GM12878 (cell line): Measurements from ENCODE around the gene UBE2L6. TPM values are rescaled to one million over a fixed set of nuclear protein-coding genes. Genes with fewer than 3 reads are reported as not detected.

ENCODE experiments used
- ATAC-seq: fragments of 200-7000 bp; cut with Tn5 transposase; 3 replicates; pipeline ENCODE4 v1.9.1; 2020; ENCODE audit warnings: mild to moderate bottlenecking, moderate library complexity
- BruUV-seq: library from RNA; stranded (reverse); fragments of 400-500 nt; replicated peaks from 2 replicates; lab custom pipeline; 2021; lab: Mats Ljungman, UMichigan
- CTCF ChIA-PET: fragments of 300-600 bp; sonication (Branson Sonifier 250); formaldehyde crosslinking; extraction: SDS; loops from one replicate; lab custom pipeline; 2021; ENCODE audit warnings: inconsistent platforms; lab: Yijun Ruan, JAX
- POLR2A ChIA-PET: fragments of 350-600 bp; formaldehyde crosslinking; extraction: SDS; loops from one replicate; lab custom pipeline; 2021; ENCODE audit warnings: inconsistent platforms; lab: Charles Lee
- RAD21 ChIA-PET: fragments of 300-600 bp; sonication (Branson Sonifier 250); formaldehyde crosslinking; loops from one replicate; lab custom pipeline; 2023; ENCODE audit warnings: antibody characterized with exemption; ENCODE audit not compliant: unreplicated experiment; lab: Charles Lee
- SMC1A ChIA-PET: fragments of 300-600 bp; sonication (Branson Sonifier 250); formaldehyde crosslinking; loops from one replicate; lab custom pipeline; 2023; ENCODE audit not compliant: unreplicated experiment, uncharacterized antibody; lab: Charles Lee
- DNase-seq: peaks from one replicate; pipeline ENCODE4 v3.0.0-alpha.2; 2011; ENCODE audit warnings: low read depth, low spot score
- FAIRE-seq: peaks from 3 replicates; lab custom pipeline; 2011; peaks lifted over from hg19 to GRCh38; lab: Jason Lieb, UNC
- H2AFZ ChIP-seq: 2 replicates; pipeline ENCODE4 v1.6.0; 2011; ENCODE audit warnings: low read depth, low read length, control low read depth; ENCODE audit not compliant: control insufficient read depth
- H3K27ac ChIP-seq: 2 replicates; pipeline ENCODE4 v1.5.1; 2011; ENCODE audit warnings: control low read depth; ENCODE audit not compliant: control insufficient read depth, insufficient read depth
- H3K27me3 ChIP-seq, 2 experiments: replicated peaks in 1 of 2; 2 replicates each; pipeline versions ENCODE4 v1.6.0 to v1.6.1; 2011; ENCODE audit warnings: low read length in 1 of 2; ENCODE audit not compliant: control insufficient read depth in 2 of 2, insufficient read depth in 2 of 2
- H3K36me3 ChIP-seq, 2 experiments: 2 replicates each; pipeline ENCODE4 v1.5.1; 2011; ENCODE audit warnings: low read length in 1 of 2; ENCODE audit not compliant: control insufficient read depth in 2 of 2, insufficient read depth in 2 of 2
- H3K4me1 ChIP-seq: 2 replicates; pipeline ENCODE4 v1.6.1; 2011; ENCODE audit warnings: mild to moderate bottlenecking, low read length, moderate library complexity, mixed read lengths; ENCODE audit not compliant: control insufficient read depth, insufficient read depth
- H3K4me2 ChIP-seq: 2 replicates; pipeline ENCODE4 v1.6.0; 2011; ENCODE audit warnings: control low read depth; ENCODE audit not compliant: control insufficient read depth, insufficient read depth
- H3K4me3 ChIP-seq: fragments of 200-600 bp; sonication (generic); 2 replicates; pipeline ENCODE4 v1.5.1; 2016
- H3K79me2 ChIP-seq: 2 replicates; pipeline ENCODE4 v1.6.0; 2011; ENCODE audit warnings: low read length; ENCODE audit not compliant: control insufficient read depth, insufficient read depth
- H3K9ac ChIP-seq: 2 replicates; pipeline ENCODE4 v1.8.0; 2011; ENCODE audit warnings: low read length, control low read depth, mixed read lengths; ENCODE audit not compliant: control insufficient read depth, insufficient read depth
- H3K9me3 ChIP-seq: replicated peaks from 3 replicates; pipeline ENCODE4 v1.5.1; 2011; ENCODE audit warnings: mild to moderate bottlenecking, low read length; ENCODE audit not compliant: control insufficient read depth, insufficient read depth
- H4K20me1 ChIP-seq: 2 replicates; pipeline ENCODE4 v1.6.0; 2011; ENCODE audit not compliant: control insufficient read depth, insufficient read depth
- HCFC1 ChIP-seq: fragments of 150-350 bp; IDR thresholded peaks from 2 replicates; pipeline ENCODE4 v1.6.1; 2014; ENCODE audit warnings: low read length
- NFYB ChIP-seq: IDR thresholded peaks from 2 replicates; pipeline ENCODE4 v1.6.1; 2011; ENCODE audit warnings: low read depth, mild to moderate bottlenecking, low read length, improper control_type of control experiment, moderate library complexity; ENCODE audit not compliant: insufficient read depth
- PAX5 ChIP-seq: IDR thresholded peaks from 2 replicates; pipeline ENCODE4 v1.6.1; 2011; ENCODE audit warnings: low read depth, low read length, borderline replicate concordance
- PAX8 ChIP-seq: fragments of 450-650 bp; IDR thresholded peaks from 2 replicates; pipeline ENCODE4 v1.6.1; 2017; ENCODE audit warnings: mild to moderate bottlenecking, moderate library complexity
- ZNF207 ChIP-seq: fragments of 450-650 bp; IDR thresholded peaks from 2 replicates; pipeline ENCODE4 v1.6.1; 2014; ENCODE audit warnings: antibody characterized with exemption, mild to moderate bottlenecking, borderline replicate concordance
- ZNF24 ChIP-seq: fragments of 450-650 bp; IDR thresholded peaks from 2 replicates; pipeline ENCODE4 v1.6.1; 2017; ENCODE audit warnings: antibody characterized with exemption, mild to moderate bottlenecking
- WGBS: methylation state at CpG from one replicate; pipeline ENCODE4 v1.1.6; 2016; ENCODE audit warnings: low lambda C conversion rate; ENCODE audit not compliant: insufficient replicate concordance, insufficient coverage; ENCODE audit errors: missing lambda C conversion rate; 5-methylcytosine and 5-hydroxymethylcytosine counted together
- in situ Hi-C: fragments of 300-500 bp; cut with MboI; formaldehyde crosslinking; loops from 9 replicates; pipeline ENCODE4 v1.14.3; 2018; ENCODE audit warnings: mixed read lengths
- intact Hi-C: fragments of 100-400 bp; cut with micrococcal nuclease; formaldehyde crosslinking; loops from one replicate; pipeline ENCODE4 v1.14.2; 2022; ENCODE audit not compliant: unreplicated experiment
- polyA plus RNA-seq, 11 experiments: library from polyadenylated mRNA; depleted of rRNA in 4 of 11; unstranded in 6 of 11; stranded (reverse) in 5 of 11; fragments of >200 nt; fragmentation: Nextera tagmentation in 4 of 11; fragmentation: Illumina TruSeq in 1 of 11; extraction: Ambion mirVana in 4 of 11; extraction: Trizol in 1 of 11; gene quantifications; 1 replicate in 1 of 11; 2 replicates in 10 of 11; pipeline versions ENCODE4 v1.2.1 to v1.2.3, GENCODE V29; 2011 to 2016; ENCODE audit warnings: inconsistent platforms in 2 of 11, missing spikeins in 2 of 11, low read depth in 1 of 11
- total RNA-seq, 4 experiments: library from RNA; depleted of rRNA in 3 of 4; stranded (reverse); fragments of >200 nt in 3 of 4; fragmentation: Illumina TruSeq in 1 of 4; extraction: Trizol in 1 of 4; gene quantifications; 2 replicates each; pipeline versions ENCODE4 v1.2.1 to v1.2.3, GENCODE V29; 2013 to 2021
- TF ChIP-seq, protein P1 (sequence below): IDR thresholded peaks from 2 replicates; pipeline ENCODE4 v1.6.1; 2011; ENCODE audit warnings: low read depth, mild to moderate bottlenecking, low read length, moderate library complexity, borderline replicate concordance; ENCODE audit errors: extremely low read depth
- TF ChIP-seq, protein P2 (sequence below): fragments of 450-650 bp; IDR thresholded peaks from 2 replicates; pipeline ENCODE4 v1.6.1; 2017; ENCODE audit warnings: mild to moderate bottlenecking, low read depth, inconsistent platforms; ENCODE audit not compliant: poor library complexity, severe bottlenecking
- TF ChIP-seq, protein P3 (sequence below): fragments of 450-650 bp; formaldehyde crosslinking; IDR thresholded peaks from 2 replicates; pipeline ENCODE4 v1.4.0; 2020; ENCODE audit warnings: mild to moderate bottlenecking, moderate library complexity
- TF ChIP-seq, protein P4 (sequence below): IDR thresholded peaks from 2 replicates; pipeline ENCODE4 v1.6.1; 2011; ENCODE audit warnings: mild to moderate bottlenecking, low read depth, low read length, moderate library complexity; ENCODE audit not compliant: insufficient replicate concordance

The UBE2L6 gene
- total and polyA plus RNA-seq, 10 of the 15 experiments (the other 5 are each of a cell fraction or from before 2014, with no cell fraction given) = 114 to 295 (median 173) TPM

DNA sequence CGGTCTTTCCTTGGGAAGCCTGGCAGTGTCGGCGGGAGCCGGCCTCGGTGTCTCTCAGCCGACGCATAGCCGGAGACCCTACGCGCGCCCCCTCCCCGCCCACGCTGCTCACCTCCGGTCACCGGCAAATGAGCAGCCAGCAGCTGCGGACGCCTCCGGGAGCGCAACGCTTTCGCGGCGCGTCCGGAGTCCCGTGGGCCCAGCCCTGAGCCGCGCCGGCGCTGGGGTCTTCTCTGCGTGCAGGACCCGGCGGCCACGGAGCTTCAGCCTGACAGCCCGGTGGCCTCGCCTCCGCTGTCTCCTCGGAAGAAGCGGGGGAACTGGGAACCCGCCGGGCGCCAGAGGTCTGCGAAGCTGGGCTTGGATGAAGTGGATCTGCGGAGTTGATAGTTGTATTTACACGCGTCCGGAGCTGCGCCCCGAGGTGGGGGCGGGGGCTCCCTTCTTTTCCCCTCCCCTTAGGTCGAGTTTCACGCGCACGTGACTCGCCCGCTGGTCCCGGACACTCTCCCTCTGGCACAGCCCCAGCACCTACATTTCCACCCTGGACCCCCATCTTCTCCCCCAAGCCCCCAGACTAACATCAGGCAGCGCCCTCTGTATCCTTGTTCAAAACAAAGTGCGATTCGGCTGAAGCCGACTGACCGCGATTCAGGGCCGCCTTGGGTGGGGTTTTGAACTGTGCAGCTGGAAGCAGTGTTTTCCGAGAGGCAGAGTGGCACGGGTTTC is 52.0 kb downstream of the UBE2L6 start, which contains the start of gene SLC43A1:
Gene SLC43A1 (minus strand): TSS at position 371 of the 729 bp plus-strand sequence. CDS start 1,591 bp downstream, outside the sequence.
- FAIRE-seq (peak; percentile 41), DNase-seq (no peak), ATAC-seq (peak; percentile 66)
- under 1% methylated on average over 51 of the region's 66 CpGs for WGBS
- H3K4me3 ChIP-seq = peak within 1 kb of the TSS; percentile 90
- H3K36me3 ChIP-seq = no peaks in the 10 kb centered on the region
- H3K9me3 ChIP-seq = no peaks in the 10 kb centered on the region
- no peaks in the 10 kb centered on the region for H4K20me1 ChIP-seq
- H3K27me3 ChIP-seq = no peaks in the 10 kb centered on the region
- H3K27ac ChIP-seq = peak within 1 kb of the TSS; percentile 35
- ChIA-PET SMC1A (interaction anchor here (0.9 to 5.4 kb wide), 7 partner anchors 9 to 58 kb away, joined by 3 to 47 read pairs (median 4); no protein-coding TSS in a partner anchor), CTCF (interaction anchor here (0.7 to 10.6 kb wide), 10 partner anchors 9 to 170 kb away, joined by 3 to 158 read pairs (median 8); partner anchors contain the start of gene RTN4RL2), RAD21 (interaction anchor here (1.0 to 8.2 kb wide), 6 partner anchors 11 to 170 kb away, joined by 3 to 46 read pairs (median 6); no protein-coding TSS in a partner anchor), POLR2A (interaction anchor here (1.0 to 1.6 kb wide), 3 partner anchors 22 to 197 kb away, joined by 3 to 4 read pairs (median 3); partner anchors contain the start of genes MED19 and TMX2)
- intact Hi-C loops (no loop called here), in situ Hi-C loops (no loop called here)
- H3K9ac ChIP-seq = peak within 1 kb of the TSS; percentile 81
- peak within 1 kb of the TSS; percentile 90 for H2AFZ ChIP-seq
- BruUV-seq = no TSS peak
- H3K79me2 ChIP-seq = peaks cover 11% of the 10 kb centered on the region
- no peaks in the 10 kb centered on the region for H3K4me1 ChIP-seq
- peak within 1 kb of the TSS; percentile 95 for H3K4me2 ChIP-seq
- no peak for TF ChIP-seq ZNF24
- TF ChIP-seq, protein P1, sequence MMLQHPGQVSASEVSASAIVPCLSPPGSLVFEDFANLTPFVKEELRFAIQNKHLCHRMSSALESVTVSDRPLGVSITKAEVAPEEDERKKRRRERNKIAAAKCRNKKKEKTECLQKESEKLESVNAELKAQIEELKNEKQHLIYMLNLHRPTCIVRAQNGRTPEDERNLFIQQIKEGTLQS = peak; percentile 14; the same call in 1 of the 2 replicates
- TF ChIP-seq PAX8 = no peak
- TF ChIP-seq PAX5 = no peak
- TF ChIP-seq, protein P2, sequence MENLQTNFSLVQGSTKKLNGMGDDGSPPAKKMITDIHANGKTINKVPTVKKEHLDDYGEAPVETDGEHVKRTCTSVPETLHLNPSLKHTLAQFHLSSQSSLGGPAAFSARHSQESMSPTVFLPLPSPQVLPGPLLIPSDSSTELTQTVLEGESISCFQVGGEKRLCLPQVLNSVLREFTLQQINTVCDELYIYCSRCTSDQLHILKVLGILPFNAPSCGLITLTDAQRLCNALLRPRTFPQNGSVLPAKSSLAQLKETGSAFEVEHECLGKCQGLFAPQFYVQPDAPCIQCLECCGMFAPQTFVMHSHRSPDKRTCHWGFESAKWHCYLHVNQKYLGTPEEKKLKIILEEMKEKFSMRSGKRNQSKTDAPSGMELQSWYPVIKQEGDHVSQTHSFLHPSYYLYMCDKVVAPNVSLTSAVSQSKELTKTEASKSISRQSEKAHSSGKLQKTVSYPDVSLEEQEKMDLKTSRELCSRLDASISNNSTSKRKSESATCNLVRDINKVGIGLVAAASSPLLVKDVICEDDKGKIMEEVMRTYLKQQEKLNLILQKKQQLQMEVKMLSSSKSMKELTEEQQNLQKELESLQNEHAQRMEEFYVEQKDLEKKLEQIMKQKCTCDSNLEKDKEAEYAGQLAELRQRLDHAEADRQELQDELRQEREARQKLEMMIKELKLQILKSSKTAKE = no peak
- TF ChIP-seq, protein P3, sequence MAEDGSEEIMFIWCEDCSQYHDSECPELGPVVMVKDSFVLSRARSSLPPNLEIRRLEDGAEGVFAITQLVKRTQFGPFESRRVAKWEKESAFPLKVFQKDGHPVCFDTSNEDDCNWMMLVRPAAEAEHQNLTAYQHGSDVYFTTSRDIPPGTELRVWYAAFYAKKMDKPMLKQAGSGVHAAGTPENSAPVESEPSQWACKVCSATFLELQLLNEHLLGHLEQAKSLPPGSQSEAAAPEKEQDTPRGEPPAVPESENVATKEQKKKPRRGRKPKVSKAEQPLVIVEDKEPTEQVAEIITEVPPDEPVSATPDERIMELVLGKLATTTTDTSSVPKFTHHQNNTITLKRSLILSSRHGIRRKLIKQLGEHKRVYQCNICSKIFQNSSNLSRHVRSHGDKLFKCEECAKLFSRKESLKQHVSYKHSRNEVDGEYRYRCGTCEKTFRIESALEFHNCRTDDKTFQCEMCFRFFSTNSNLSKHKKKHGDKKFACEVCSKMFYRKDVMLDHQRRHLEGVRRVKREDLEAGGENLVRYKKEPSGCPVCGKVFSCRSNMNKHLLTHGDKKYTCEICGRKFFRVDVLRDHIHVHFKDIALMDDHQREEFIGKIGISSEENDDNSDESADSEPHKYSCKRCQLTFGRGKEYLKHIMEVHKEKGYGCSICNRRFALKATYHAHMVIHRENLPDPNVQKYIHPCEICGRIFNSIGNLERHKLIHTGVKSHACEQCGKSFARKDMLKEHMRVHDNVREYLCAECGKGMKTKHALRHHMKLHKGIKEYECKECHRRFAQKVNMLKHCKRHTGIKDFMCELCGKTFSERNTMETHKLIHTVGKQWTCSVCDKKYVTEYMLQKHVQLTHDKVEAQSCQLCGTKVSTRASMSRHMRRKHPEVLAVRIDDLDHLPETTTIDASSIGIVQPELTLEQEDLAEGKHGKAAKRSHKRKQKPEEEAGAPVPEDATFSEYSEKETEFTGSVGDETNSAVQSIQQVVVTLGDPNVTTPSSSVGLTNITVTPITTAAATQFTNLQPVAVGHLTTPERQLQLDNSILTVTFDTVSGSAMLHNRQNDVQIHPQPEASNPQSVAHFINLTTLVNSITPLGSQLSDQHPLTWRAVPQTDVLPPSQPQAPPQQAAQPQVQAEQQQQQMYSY (CRISPR knock-in tag) = no peak
- TF ChIP-seq, protein P4, sequence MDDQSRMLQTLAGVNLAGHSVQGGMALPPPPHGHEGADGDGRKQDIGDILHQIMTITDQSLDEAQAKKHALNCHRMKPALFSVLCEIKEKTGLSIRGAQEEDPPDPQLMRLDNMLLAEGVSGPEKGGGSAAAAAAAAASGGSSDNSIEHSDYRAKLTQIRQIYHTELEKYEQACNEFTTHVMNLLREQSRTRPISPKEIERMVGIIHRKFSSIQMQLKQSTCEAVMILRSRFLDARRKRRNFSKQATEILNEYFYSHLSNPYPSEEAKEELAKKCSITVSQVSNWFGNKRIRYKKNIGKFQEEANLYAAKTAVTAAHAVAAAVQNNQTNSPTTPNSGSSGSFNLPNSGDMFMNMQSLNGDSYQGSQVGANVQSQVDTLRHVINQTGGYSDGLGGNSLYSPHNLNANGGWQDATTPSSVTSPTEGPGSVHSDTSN = no peak
- no peak for TF ChIP-seq ZNF207
- TF ChIP-seq HCFC1 = no peak
- no peak for TF ChIP-seq NFYB
